ENCODE results near the gene GYS2.
"Not testable (repeated sequence)": the region's sequence is repeated elsewhere in the genome, so short reads cannot be mapped to it uniquely, and the experiment has no call there.

The GYS2 gene

GRCh38 chr12:21604245-21605101 lies at the start of gene GYS2:
GYS2 (minus strand) TSS chr12:21604847; CDS start chr12:21604592, 255 bp downstream.
- DNase-seq = no peak

- no peak for DNase-seq
Measured at GRCh38 chr12:21651821-21652220, 47.2 kb upstream of the GYS2 start.

GRCh38 chr12:21650997-21651396 lies 46.4 kb upstream of the GYS2 start:
- no peak for DNase-seq

GRCh38 chr12:21649034-21649433 lies 44.4 kb upstream of the GYS2 start:
- DNase-seq = no peak

GRCh38 chr12:21648378-21648777 lies 43.7 kb upstream of the GYS2 start:
- DNase-seq = no peak

- no peak for DNase-seq
Measured at GRCh38 chr12:21647179-21647578, 42.5 kb upstream of the GYS2 start.

- not testable (repeated sequence) for DNase-seq
Measured at GRCh38 chr12:21645041-21645500, 40.4 kb upstream of the GYS2 start.

GRCh38 chr12:21644516-21644915 lies 39.9 kb upstream of the GYS2 start:
- DNase-seq = no peak

- DNase-seq = no peak
Measured at GRCh38 chr12:21643758-21644157, 39.1 kb upstream of the GYS2 start.

- DNase-seq = no peak
Measured at GRCh38 chr12:21642707-21643389, 38.2 kb upstream of the GYS2 start.

- DNase-seq = no peak
Measured at GRCh38 chr12:21638054-21638891, 33.6 kb upstream of the GYS2 start.

GRCh38 chr12:21634245-21634644 lies 29.6 kb upstream of the GYS2 start:
- DNase-seq = no peak

- DNase-seq = no peak
Measured at GRCh38 chr12:21631367-21631766, 26.7 kb upstream of the GYS2 start.

GRCh38 chr12:21627924-21628323 lies 23.3 kb upstream of the GYS2 start:
- no peak for DNase-seq

- DNase-seq = no peak
Measured at GRCh38 chr12:21618566-21618965, 13.9 kb upstream of the GYS2 start.

- no peak for DNase-seq
Measured at GRCh38 chr12:21617030-21617429, 12.4 kb upstream of the GYS2 start.

- no peak for DNase-seq
Measured at GRCh38 chr12:21615431-21615830, 10.8 kb upstream of the GYS2 start.

GRCh38 chr12:21614506-21614905 lies 9.9 kb upstream of the GYS2 start:
- DNase-seq = no peak

- DNase-seq = no peak
Measured at GRCh38 chr12:21613931-21614330, 9.3 kb upstream of the GYS2 start.

- no peak for DNase-seq
Measured at GRCh38 chr12:21608196-21608595, 3.5 kb upstream of the GYS2 start.

GRCh38 chr12:21607701-21608100 lies 3.1 kb upstream of the GYS2 start:
- DNase-seq = no peak

- no peak for DNase-seq
Measured at GRCh38 chr12:21606175-21606574, 1.5 kb upstream of the GYS2 start.

GRCh38 chr12:21602774-21603173 lies 1.9 kb downstream of the GYS2 start:
- no peak for DNase-seq

Measured in NCI-H226 (cell line).